ENCODE data around the gene ZNF615.
A peak's percentile ranks its signal among the peaks of the same experiment; 100 is the strongest.
"Not testable (repeated sequence)": the region's sequence is repeated elsewhere in the genome, so short reads cannot be mapped to it uniquely, and the experiment has no call there.

The ZNF615 gene

DNA sequence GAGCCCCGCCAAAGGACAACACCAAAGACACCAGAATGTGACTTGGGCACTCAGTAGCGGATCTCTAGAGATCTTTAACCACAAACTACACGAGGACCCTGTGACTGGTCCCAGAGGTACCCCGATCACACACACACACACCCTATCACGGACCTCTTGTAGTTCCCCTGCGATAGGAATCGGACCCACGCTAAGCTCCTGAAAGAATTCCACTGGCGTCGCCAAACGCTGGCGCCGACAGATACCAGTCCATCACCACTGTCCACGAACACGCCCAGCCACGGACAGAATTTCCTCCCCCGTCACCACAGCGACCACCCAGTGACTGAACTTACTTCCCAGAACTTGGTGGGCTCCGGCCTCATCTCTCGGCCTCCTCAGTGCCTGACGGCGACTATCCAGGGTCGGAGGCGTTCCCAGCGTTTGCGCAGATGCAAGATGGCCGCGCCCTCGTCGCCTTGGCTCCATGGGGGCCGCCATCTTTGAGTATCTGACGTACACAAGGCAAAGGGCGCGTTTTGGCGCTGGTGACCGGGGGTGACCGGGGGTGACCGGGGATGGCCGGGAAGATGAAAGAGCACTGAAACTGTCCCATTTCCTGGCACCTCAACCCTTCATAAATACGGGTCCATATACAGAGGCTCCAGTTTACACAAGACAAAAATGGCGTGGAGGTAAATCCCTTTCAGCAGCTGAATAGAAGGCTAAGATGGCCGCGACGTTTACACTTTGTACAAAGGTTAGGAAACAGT, at the start of gene ZNF615:
Gene ZNF615, minus strand, starts transcription at position 406 of the 752 bp plus-strand sequence. CDS start 4,500 bp downstream, outside the sequence.
- peak; percentile 90 for DNase-seq

DNA sequence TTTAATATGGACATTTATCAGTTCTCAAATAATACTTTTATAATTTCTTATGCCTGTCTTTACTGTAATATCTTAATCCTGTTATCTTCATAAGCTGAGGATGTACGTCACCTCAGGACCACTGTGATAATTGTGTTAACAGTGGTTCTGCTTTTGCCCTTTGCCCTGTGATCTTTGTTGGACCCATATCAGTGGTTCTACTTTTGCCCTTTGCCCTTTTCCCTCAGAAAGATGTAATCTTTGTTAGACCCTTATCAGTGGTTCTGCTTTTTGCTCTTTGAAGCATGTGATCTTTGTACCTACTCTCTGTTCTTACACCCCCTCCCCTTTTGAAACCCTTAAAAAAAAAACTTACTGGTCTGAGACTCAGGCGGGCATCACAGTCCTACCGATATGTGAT, 48.5 kb upstream of the ZNF615 start:
- not testable (repeated sequence) for DNase-seq

DNA sequence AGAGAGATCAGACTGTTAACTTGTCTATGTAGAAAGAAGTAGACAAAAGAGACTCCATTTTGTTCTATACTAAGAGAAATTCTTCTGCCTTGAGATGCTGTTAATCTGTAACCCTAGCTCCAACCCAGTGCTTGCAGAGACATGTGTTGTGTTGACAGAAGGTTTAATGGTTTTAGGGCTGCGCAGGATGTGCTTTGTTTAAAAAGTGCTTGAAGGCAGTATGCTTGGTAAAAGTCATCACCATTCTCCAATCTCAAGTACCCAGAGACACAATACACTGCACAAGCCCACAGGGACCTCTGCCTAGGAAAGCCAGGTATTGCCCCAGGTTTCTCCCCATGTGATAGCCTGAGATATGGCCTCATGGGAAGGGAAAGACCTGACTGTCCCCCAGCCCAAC, 43.7 kb upstream of the ZNF615 start:
- not testable (repeated sequence) for DNase-seq

DNA sequence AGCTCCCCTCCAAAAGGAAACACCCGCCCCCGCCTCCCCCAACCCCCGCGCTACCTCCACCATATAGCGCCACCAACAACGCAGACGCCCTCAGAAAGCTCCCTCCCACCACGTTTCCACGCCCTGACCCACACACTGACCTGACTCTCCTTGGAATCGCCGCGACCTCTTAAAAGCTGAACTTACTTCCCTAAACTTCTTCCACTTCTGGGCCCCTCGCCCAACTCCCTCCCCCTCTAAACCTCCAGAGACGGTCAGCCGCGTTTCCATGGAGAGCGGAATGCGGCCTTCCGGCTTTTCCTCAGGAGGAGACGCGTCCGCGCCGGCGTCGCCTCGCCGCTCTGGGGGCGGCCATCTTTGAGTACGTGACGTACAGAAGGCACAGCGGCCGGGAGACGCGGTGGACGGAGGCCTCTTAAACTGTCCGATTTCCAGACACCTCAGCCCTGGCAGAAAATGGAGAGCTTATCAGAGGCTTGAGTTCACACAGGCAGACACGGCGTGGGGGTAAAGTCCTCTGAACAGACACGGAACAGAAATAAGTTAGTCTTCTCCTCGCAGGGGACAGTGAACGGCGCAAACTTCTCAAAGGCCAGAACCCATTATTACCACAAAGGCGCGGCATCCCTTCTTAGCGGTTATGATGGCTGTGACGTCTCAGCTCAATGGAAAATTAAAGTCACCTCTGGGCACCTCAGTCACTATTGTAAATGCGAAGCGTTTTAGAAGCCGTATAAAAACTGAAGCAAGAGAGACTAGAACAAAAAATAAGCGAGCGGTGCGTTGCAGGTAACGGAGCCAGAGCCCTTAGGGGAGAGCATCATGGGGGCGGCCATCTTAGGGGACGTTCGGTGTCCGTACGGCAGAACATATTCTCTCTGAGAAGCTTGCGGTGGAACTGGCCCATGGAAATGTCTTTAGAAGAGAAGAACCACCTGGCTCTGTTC, 40.8 kb upstream of the ZNF615 start, which contains the start of gene ZNF432:
Gene ZNF432, minus strand, starts transcription at position 284 of the 947 bp plus-strand sequence. CDS start 1,970 bp downstream, outside the sequence.
- peak; percentile 88 for DNase-seq

DNA sequence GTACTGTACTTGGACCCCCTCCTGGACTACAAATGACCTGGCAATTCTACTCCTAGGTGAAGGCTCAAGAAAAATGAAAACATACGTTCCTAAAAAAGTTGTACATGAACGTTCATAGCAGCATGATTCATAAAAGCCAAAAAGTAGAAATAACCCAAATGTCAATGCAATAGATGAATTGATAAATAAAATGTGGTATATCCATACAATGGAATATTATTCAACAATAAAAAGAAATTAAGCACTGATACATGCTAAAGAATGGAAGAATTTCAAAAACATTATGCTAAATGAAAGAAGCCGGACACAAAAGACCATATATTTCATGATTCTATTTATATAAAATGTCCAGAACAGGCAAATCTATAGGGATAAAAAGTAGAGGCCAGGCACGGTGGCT, 31.2 kb upstream of the ZNF615 start:
- DNase-seq, result no peak

DNA sequence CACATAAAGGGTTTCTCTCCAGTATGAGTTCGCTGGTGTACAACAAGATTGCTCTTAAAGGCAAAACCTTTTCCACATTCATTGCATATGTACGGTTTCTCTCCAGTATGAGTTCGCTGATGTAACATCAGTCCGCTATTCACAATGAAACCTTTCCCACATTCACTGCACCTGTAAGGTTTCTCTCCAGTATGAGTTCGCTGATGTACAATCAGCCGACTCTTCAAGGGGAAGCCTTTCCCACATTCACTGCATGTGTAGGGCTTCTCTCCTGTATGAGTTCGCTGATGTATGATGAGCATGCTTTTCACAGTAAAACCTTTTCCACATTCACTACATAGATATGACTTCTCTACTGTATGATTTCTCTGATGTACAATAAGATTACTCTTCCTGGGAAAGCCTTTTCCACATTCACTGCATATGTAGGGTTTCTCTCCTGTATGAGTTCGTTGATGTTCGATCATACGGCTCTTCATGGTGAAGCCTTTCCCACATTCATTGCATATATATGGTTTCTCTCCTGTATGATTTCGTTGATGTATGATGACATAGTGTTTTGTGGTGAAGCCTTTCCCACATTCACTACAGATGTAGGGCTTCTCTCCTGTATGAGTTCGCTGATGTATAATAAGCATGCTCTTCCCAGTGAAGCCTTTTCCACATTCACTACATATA, 26.2 kb upstream of the ZNF615 start:
- no peak for DNase-seq

DNA sequence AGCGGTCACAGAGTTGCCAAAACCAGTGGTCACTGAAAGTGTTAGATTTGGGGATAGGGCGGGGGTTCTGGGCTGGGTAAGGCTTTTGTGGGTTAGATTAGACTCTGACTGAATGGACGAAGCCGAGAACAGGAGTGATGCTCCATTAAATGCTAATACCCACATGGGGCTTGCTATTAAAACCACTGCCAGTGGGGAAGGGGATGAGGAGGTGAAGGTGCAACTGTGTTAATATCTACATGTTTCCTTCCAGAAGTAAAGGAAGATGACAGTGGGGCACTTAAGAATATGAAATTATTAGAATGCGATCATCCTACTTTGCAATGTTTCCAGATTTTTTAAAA, 20.7 kb upstream of the ZNF615 start:
- no peak for DNase-seq

DNA sequence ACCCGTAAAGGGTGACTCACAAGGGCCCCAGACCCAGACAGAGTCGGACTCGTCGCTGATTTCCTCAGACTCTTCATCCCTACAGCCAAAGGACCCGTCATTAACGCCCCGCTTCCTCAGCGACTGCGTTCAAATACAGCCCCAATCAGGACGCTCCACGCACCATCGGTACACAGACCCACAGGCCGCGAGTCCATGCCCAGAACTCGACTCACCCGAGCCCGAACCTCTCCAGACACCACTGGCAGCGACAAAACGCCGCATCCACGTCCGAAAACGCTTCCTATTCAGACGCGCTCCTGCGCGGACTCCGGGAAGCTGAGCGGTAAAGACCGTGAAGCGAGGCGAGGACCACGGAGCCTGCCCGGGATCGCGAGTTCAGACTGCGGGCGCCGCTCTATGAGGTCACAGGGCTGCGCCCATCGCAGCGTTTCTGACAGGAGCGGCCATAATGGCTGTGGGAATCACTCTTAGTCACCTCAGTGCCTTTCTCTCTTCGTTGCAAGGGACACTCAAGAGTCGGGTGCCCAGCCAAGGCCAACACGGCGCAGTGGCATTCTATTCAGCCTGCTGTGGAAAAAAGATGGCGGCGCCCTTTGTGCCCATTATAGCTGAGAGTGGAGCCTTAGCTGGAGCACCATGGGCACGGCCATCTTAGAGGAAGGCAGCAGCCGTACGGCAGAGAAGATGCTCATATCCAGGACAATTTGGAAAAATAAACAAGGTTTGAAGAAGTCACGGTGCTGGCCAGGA, 20.2 kb upstream of the ZNF615 start, which contains the start of gene ZNF614:
Gene ZNF614, minus strand, starts transcription at position 353 of the 753 bp plus-strand sequence. CDS start 2,634 bp downstream, outside the sequence.
- peak; percentile 87 for DNase-seq

DNA sequence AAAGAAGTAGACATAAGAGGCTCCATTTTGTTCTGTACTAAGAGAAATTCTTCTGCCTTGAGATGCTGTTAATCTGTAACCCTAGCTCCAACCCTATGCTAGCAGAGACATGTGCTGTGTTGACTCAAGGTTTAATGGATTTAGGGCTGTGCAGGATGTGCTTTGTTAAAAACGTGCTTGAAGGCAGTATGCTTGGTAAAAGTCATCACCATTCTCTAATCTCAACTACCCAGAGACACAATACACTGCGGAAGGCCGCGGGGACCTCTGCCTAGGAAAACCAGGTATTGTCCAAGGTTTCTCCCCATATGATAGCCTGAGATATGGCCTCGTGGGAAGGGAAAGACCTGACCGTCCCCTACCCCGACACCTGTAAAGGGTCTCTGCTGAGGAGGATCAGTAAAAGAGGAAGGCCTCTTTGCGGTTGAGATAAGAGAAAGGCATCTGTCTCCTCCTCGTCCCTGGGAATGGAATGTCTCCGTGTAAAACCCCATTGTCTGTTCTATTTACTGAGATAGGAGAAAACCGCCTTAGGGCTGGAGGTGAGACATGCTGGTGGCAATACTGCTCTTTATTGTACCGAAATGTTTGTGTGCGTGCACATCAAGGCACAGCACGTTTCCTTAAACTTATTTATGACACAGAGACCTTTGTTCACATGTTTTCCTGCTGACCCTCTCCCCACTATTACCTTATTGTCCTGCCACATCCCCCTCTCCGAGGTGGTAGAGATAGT, 18.4 kb upstream of the ZNF615 start:
- not testable (repeated sequence) for DNase-seq

DNA sequence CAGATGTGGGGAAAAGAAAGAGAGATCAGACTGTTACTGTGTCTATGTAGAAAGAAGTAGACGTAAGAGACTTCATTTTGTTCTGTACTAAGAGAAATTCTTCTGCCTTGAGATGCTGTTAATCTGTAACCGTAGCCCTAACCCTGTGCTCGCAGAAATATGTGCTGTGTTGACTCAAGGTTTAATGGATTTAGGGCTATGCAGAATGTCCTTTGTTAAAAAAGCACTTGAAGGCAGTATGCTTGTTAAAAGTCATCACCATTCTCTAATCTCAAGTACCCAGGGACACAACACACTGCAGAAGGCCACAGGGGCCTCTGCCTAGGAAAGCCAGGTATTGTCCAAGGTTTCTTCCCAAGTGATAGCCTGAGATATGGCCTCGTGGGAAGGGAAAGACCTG, 16.5 kb upstream of the ZNF615 start:
- not testable (repeated sequence) for DNase-seq

DNA sequence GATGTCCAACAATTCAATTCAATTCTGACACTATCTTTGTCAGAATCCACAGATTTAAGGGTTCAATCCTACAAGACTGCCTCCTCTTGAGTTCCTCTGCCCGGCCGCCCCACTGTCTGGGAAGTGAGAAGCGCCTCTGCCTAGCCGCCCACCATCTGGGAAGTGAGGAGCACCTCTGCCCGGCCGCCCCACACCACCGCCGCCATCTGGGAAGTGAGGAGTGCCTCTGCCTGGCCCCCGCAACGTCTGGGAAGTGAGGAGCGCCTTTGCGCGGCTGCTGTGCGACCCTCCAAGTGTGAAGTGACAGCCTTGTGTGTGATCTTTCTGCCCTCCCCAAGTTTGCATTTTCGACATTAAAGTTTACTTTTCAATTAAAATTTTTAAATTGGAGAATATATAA, 14.2 kb upstream of the ZNF615 start:
- no peak for DNase-seq

DNA sequence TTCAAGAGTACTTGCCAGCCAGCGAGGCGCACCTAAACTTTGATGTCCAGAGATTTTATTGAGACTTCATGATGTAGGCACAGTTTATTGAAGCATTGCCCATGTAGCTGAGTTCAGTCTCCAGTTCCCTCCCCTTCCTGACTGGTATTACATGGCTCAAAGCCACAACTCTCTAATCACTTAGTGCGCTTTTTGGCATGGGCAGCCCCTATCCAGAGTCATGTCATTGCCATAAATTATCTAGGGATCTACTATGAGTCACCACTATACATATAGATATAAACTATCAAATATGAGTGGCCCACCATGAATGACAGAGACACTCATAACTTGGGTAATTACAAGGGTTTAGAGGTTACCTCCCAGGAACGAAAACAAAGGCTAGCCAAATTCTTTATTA, 12.5 kb upstream of the ZNF615 start:
- DNase-seq, result no peak

DNA sequence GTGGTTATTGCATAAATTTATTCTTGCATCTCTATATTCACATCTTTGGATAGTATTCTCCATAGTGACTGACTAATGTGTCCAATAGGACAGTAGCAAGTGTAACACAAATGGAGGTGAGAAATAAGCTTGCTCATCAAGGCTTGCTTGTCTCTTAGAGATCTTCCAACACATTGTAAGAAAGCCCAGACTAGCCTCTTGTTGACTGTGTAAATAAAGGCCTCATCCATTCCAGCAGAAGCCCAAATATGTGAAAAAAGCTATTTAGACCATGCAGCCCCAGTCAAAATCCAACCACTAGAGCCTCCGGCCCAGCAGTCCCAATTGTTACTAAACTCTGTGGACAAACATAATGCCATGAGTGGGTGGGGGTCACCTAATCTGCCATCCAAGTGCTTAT, 2.7 kb upstream of the ZNF615 start:
- DNase-seq, result no peak

DNA sequence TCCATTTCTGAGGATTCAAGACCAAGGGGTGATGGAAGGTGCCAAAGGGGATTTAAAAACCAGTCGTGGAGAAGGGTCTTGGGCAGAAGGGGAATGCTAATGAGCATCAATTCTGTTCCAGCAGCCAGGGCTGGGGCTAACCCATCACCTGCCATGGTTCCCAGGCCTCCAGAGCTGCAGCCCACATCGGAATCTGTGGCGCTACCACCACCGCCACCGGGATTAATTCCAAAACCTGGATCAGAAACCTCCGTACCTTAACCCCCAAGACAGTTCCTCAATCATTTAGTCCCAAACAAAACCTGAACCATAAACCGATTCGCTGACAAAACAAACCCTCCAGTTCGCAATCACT, 583 bp downstream of the ZNF615 start:
- DNase-seq, result no peak

DNA sequence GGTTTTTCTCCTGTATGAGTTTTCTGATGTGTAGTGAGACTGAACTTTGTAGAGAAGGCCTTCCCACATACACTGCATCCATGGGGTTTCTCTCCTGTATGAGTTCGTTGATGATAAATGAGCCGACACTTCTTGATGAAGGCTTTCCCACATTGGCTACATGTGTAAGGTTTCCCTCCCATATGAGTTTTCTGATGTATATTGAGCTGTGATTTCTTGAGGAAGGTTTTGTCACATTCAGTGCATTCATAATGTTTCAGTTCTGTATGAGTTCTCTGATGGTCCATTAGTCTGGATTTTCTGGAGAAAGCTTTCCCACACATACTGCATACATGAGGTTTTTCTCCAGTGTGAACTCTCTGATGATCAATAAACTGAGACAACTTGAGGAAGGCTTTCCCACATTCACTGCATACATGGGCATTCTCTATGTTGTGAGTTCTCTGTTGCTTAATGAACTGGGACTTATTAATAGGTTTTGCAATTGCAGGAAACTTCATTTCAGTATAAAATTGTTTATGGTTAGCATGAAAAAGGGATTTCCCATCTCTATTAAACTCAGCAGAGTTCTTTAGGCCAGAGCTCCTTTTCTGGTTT, 13.9 kb downstream of the ZNF615 start:
- no peak for DNase-seq

DNA sequence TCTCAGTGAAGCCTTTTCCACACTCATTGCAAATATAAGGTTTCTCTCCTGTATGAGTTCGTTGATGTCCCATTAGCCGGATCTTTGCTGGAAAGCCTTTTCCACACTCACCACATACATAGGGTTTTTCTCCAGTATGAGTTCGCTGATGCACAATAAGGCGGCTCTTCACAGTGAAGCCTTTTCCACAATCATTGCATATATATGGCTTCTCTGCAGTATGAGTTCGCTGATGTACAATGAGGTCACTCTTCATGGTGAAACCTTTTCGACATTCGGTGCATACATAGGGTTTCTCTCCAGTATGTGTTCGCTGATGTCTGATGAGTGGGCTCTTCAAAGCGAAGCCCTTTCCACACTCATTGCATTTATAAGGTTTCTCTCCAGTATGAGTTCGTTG, 14.6 kb downstream of the ZNF615 start:
- DNase-seq, result no peak

DNA sequence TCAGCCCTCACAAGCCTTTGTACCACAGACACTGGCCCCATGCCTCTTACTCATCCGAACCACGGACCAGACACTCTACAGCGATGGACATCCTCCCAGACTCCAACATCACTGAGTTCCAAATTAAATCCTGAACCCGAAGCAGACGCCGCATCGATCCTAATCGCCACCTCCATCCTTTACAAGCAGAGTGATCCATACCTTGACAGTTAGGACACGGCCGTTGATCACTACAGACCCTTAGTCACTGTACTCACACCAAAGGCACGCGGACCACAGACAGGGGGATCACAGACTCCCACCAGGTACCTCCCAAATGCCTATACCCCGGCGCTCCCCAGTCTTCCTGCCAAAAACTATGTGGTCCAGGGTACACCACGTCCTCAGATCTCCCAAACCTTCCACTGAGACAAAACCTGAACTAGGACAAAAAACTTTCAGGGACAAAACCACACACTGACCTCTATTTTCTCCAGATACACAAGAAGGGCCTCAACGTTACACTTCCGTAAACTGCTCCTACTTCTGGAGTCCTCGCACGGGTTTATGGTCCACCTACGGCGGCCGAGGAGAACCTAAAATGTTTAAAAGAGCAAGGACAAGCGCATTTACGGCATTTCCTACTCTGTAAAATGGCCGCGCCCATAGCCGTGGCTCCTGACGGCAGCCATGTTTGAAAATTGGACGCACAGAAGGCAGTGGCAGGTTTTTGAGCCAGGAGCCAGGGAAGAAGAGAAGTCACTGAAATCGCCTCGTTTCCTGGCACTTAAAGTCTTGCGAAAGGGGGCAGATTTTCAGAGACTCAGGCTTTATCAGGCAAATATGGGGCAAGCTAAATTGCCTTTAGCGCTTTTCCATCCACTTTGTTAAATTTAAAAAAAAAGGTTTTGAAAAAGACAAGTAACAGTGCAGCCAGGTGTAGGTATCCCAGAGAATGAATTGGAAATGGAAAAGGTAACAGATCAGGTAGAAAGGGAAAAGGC, 21.4 kb downstream of the ZNF615 start, which contains the start of gene ZNF350:
Gene ZNF350, minus strand, starts transcription at position 532 of the 983 bp plus-strand sequence. CDS start 12,480 bp downstream, outside the sequence.
- peak; percentile 92 for DNase-seq

DNA sequence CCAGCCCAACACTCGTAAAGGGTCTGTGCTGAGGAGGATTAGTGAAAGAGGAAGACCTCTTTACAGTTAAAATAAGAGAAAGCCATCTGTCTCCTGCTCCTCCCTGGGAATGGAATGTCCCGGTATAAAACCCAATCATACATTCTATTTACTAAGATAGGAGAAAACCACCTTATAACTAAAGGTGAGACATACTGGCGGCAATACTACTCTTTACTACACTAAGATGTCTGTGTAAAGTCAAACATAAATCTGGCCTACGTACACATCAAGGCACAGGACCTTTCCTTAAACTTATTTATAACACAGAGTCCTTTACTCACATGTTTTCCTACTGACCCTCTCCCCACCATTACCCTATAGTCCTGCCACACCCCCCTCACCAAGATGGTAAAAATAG, 24.6 kb downstream of the ZNF615 start:
- DNase-seq, result no peak

DNA sequence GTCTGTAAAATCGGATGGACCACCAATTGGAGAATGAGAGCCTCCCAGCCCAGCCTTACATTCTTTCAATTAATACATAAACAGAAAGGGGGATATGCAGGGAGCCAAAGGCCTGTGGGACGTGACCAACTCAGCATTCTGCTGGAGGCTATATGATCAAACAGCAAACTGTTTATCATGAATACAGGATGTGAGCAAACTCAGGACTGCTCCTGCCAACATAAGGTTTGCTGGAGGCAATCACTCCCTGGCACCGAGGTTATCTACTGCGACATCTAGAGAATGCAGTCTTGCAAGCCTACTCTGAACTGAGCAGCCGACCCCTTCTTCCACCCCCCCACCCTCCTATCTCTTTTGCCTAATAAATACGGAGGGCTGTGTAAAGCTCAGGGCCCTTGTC, 27.1 kb downstream of the ZNF615 start:
- not testable (repeated sequence) for DNase-seq
